Measurements from ENCODE around the gene ACAA1.

DNA sequence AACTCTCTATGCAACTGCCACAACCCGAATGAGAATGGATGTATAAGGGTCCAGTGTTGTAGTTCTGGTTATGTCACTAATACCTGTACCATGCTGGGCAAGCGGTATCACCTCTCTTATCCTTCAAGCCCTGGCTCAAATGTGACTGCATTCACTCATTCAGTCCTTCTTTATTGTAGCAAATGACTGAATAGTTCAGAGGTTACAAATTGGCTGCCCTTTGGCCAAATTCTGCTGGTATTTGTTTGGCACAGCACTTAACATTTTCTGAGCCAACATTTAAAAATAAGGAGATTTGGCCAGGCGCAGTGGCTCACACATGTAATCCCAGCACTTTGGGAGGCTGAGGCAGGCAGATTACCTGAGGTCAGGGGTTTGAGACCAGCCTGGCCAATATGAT is 50.4 kb downstream of the ACAA1 start:
- TF ChIP-seq, protein P1, sequence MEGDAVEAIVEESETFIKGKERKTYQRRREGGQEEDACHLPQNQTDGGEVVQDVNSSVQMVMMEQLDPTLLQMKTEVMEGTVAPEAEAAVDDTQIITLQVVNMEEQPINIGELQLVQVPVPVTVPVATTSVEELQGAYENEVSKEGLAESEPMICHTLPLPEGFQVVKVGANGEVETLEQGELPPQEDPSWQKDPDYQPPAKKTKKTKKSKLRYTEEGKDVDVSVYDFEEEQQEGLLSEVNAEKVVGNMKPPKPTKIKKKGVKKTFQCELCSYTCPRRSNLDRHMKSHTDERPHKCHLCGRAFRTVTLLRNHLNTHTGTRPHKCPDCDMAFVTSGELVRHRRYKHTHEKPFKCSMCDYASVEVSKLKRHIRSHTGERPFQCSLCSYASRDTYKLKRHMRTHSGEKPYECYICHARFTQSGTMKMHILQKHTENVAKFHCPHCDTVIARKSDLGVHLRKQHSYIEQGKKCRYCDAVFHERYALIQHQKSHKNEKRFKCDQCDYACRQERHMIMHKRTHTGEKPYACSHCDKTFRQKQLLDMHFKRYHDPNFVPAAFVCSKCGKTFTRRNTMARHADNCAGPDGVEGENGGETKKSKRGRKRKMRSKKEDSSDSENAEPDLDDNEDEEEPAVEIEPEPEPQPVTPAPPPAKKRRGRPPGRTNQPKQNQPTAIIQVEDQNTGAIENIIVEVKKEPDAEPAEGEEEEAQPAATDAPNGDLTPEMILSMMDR (conservative IDR thresholded peaks at IDR 0.05), result no peak
- no peak for TF ChIP-seq EZH2 (IDR thresholded peaks at IDR 0.05; ENCODE audit: low read depth)
